GM13976 (cell line): ENCODE results near the gene BNIP3.

ENCODE experiments used
- DNase-seq: peaks from one replicate; pipeline ENCODE4 v3.0.0; 2012; ENCODE audit warnings: low spot score
- in situ Hi-C: fragments of 300-500 bp; cut with MboI; formaldehyde crosslinking; loops from one replicate; pipeline ENCODE4 v1.12.0; 2022; ENCODE audit warnings: low sequenced_read_pairs, mixed read lengths, inconsistent platforms; ENCODE audit not compliant: unreplicated experiment
- TF ChIP-seq, protein P1 (sequence below): IDR thresholded peaks from 2 replicates; pipeline ENCODE4 v1.5.1; 2012; ENCODE audit warnings: borderline replicate concordance, mild to moderate bottlenecking; ENCODE audit not compliant: insufficient read depth; ENCODE audit errors: extremely low read depth, missing control alignments, control extremely low read depth

Gene BNIP3, protein sequence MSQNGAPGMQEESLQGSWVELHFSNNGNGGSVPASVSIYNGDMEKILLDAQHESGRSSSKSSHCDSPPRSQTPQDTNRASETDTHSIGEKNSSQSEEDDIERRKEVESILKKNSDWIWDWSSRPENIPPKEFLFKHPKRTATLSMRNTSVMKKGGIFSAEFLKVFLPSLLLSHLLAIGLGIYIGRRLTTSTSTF

DNA sequence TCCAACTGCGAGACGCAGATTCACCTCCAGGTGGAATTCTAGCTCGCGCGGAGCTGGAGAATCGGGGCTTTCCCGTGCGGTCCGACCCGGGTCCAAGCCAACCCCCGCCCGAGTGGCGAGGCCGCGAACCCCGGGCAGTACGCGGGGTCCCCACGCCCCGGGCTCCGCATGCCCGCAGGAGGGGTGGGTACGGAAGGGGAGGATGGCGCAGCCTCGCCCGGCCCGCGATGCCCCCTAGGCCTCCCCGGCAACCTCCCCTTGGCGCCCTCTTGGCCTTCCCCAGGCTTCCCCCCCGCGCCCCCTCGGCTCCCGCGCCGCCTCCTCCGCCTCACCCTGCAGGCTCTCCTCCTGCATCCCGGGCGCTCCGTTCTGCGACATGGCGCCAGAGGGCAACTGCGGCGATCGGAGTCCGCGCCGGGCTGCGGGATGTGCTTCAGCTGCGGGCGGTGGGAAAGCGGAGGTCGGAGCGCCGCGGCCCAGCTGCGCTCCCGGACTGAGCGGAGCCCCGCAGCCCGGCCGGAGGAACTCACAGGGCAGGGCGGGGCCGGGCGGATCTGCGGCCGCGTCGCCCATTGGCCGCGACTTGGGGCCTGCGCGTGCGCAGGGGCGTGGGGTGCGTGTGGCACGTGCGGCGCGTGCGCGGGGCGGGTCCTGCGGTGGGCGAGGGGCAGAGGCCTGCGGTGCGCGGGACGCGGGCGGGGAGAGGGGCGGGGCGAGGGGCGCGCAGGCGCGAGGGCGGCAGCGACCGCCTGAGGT is at the start of gene BNIP3:
TSS of gene BNIP3 (minus strand) at position 495 of the 756 bp plus-strand sequence. CDS start at position 378, 117 bp downstream.
- in situ Hi-C loops: no loop called here
- peak; percentile 98 for DNase-seq
- TF ChIP-seq, protein P1, sequence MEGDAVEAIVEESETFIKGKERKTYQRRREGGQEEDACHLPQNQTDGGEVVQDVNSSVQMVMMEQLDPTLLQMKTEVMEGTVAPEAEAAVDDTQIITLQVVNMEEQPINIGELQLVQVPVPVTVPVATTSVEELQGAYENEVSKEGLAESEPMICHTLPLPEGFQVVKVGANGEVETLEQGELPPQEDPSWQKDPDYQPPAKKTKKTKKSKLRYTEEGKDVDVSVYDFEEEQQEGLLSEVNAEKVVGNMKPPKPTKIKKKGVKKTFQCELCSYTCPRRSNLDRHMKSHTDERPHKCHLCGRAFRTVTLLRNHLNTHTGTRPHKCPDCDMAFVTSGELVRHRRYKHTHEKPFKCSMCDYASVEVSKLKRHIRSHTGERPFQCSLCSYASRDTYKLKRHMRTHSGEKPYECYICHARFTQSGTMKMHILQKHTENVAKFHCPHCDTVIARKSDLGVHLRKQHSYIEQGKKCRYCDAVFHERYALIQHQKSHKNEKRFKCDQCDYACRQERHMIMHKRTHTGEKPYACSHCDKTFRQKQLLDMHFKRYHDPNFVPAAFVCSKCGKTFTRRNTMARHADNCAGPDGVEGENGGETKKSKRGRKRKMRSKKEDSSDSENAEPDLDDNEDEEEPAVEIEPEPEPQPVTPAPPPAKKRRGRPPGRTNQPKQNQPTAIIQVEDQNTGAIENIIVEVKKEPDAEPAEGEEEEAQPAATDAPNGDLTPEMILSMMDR: no peak

DNA sequence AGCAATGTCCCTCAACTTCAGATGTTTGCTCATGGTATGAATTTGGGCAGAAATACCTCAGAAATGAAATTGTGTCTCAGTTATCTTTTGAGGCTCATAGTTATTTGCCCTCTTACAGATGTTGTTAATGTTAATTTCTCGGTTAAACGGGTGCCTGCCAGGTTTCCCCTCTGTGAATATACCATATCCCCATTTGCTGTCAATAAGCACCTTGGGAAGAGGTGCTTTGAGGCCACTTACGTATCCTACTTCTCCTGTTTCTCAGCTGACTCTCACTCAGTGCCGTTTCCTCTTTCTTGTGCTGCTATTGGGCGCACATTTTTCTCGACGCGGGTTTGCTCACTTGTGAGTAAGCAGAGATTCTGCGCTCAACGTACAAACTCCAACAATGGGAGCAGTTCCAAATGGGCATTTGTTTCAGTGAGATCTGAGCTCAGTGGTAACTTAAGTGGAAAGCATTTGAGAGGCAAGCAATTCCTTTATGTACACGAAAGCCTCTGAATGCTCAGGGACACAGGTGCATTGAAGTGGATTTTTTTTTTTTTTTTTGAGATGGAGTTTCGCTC is 49.3 kb upstream of the BNIP3 start:
- DNase-seq: no peak
- in situ Hi-C loops: no loop called here
- TF ChIP-seq, protein P1: no peak

DNA sequence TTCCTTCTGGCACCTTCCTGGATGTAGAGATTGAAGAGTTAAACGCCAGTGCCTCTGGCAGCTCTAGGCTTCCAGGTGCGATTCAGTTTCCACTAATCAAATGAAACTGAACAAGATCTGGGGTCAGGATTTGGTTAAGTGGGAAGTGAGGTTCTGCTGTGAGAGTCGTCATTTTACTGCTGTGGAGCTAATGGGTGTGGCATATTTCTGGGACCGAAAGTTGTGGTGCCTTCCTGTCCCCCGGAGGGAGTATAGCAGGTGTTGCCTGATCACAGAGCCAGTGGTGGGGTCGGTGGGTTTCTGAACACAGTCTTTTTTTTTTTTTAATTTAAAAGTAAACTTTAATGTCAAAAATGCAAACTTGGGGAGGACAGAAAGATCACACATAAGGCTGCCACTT is 47.0 kb upstream of the BNIP3 start:
- TF ChIP-seq, protein P1: no peak
- in situ Hi-C loops: no loop called here
- DNase-seq: no peak

DNA sequence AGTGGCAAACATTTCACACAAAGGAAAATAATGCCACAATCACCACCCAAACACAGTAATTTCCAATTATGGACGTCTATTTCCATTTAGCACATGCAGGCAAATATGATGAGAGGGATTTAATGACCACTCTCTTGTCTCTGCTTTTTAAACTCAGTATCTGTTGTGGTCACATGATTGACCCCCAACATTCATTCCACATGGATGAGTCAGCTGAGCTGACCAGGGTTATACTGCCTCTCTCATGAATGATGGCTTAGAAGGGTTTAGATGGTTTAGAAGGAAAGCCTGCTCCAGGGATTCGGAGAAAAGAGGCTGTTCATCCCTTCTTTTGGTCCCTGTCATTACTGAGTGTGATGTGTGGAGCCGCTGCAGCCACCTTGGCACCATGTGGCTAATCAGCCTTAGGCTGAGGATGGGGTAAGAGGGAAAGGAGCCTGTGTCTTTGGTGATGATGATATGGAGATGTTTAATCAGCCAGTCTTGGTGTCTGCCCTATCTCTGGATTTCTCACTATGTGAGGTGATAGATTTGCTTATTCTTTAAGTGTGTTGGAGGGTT is 45.8 kb upstream of the BNIP3 start:
- DNase-seq: no peak
- in situ Hi-C loops: no loop called here
- TF ChIP-seq, protein P1: no peak

DNA sequence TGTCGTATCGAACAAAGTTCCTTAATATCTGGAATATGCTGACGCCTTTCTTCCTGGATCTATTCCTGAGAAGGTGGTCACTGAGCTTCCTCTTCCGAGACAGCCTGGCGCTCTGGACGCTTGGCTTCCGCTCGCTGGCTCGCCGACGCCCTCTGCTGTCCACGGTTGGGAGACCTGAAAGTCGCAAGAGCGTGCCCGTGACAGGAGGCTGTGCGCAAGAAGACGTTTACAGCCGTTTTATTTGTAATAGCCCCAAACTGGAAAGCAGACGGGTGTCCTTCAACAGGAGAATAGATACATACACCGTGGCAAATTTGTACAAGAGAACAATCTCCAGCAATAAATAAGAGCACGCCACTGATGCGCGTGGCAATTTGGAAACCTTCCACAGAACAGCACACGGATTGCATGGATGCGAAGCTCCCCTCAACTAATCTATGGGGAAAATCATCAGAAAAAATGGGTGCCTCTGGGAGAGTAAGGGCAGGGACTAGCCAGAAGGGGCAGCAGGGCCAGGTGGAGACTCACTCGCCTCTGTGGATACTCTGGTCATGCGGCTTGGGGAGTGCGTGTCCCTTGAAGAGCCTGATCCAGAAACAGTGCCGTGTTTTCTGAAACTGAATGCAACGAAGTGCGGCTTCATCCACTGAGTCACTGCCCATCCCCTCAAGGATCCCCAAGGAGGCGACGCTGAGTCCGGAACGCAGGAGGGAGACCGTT is 41.5 kb upstream of the BNIP3 start:
- TF ChIP-seq, protein P1: peak; percentile 93
- DNase-seq: peak; percentile 89
- in situ Hi-C loops: loop anchor here (5.0 kb wide), 1 partner anchor 136 kb away; no protein-coding TSS in a partner anchor

DNA sequence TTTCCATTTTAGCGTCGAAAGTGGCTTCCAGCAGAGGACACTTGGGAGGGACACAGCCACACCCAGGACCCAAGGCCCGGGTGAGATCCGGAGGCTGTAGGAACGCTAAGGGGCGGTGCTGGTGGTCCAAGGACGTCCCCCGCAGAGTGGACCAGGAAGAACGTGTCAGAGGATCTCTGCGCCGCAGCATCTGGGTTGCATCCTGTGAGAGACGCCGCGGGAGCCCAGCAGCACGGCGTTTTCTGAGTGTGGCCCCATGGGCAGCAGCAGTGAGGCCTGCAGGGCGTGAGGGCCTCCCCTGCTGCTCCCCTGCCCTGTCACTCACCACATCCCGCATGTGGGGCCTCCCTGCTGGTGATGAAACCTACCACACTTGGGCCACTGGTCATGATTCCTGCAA is 40.5 kb upstream of the BNIP3 start:
- in situ Hi-C loops: loop anchor here (5.0 kb wide), 1 partner anchor 135 kb away; no protein-coding TSS in a partner anchor

More for the DNA sequence above, 40.5 kb upstream of the BNIP3 start:
- DNase-seq: peak; percentile 27
- TF ChIP-seq, protein P1: no peak
